ENCODE data around the gene SLC9C2.

- TF ChIP-seq EP300 (IDR thresholded peaks at IDR 0.05) (no peak), CTCF (IDR thresholded peaks at IDR 0.05) (no peak), POLR2A (IDR thresholded peaks at IDR 0.05) (no peak)
Measured at GRCh38 chr1:173554089-173554488, 48.8 kb downstream of the SLC9C2 start.
